SJCRH30 (cell line): Measurements from ENCODE around the gene KCNN3. TPM values are rescaled to one million over a fixed set of nuclear protein-coding genes. Genes with fewer than 3 reads are reported as not detected.

Experiments used
- DNase-seq, 2 experiments: peaks; one replicate each; pipeline ENCODE4 v3.0.0-alpha.2; 2015 to 2020
- H3K27ac ChIP-seq: fragments of 250-450 bp; sonication (Bioruptor Pico); 2 replicates; pipeline ENCODE4 v1.5.1; 2020; ENCODE audit warnings: mild to moderate bottlenecking, moderate library complexity
- H3K27me3 ChIP-seq: fragments of 250-450 bp; sonication (Bioruptor Pico); 2 replicates; pipeline ENCODE4 v1.5.1; 2020; ENCODE audit warnings: mild to moderate bottlenecking, moderate library complexity
- H3K36me3 ChIP-seq: fragments of 250-450 bp; sonication (Bioruptor Pico); 2 replicates; pipeline ENCODE4 v1.5.1; 2020; ENCODE audit warnings: mild to moderate bottlenecking, moderate library complexity
- H3K4me1 ChIP-seq: fragments of 250-450 bp; sonication (Bioruptor Pico); 2 replicates; pipeline ENCODE4 v1.5.1; 2020; ENCODE audit warnings: mild to moderate bottlenecking, moderate library complexity
- H3K4me3 ChIP-seq: fragments of 250-450 bp; sonication (Bioruptor Pico); 2 replicates; pipeline ENCODE4 v1.5.1; 2020; ENCODE audit warnings: mild to moderate bottlenecking, moderate library complexity
- H3K9me3 ChIP-seq: fragments of 250-450 bp; sonication (Bioruptor Pico); replicated peaks from 2 replicates; pipeline ENCODE4 v1.5.1; 2020; ENCODE audit warnings: mild to moderate bottlenecking, moderate library complexity
- total RNA-seq: library from RNA; depleted of rRNA; stranded (reverse); fragments of >200 nt; shearing (Covaris generic); gene quantifications from 2 replicates; pipeline ENCODE4 v1.2.3, GENCODE V29; 2014

Gene KCNN3
- total RNA-seq, 1 experiment from 2014 or later = 29.3 TPM

GRCh38 chr1:154845879-154846278 is 24.2 kb downstream of the KCNN3 start:
- Histone ChIP-seq H3K9me3 (no peaks in the 10 kb centered on the region), H3K4me1 (peaks cover 47% of the 10 kb centered on the region), H3K36me3 (peaks cover 3% of the 10 kb centered on the region; the same call in 1 of the 2 replicates), H3K27ac (no peak overlapping the region; the same call in 1 of the 2 replicates), H3K4me3 (no peak overlapping the region), H3K27me3 (no peaks in the 10 kb centered on the region)
- DNase-seq = no peak

- no peak overlapping the region; the same call in 1 of the 2 replicates for H3K27ac ChIP-seq
- no peaks in the 10 kb centered on the region for H3K9me3 ChIP-seq
- H3K36me3 ChIP-seq = no peaks in the 10 kb centered on the region; the same call in 1 of the 2 replicates
- no peak for DNase-seq
- H3K4me1 ChIP-seq = peaks cover 47% of the 10 kb centered on the region
- no peaks in the 10 kb centered on the region for H3K27me3 ChIP-seq
- H3K4me3 ChIP-seq = no peak overlapping the region
Observed at GRCh38 chr1:154845174-154845573, 24.9 kb downstream of the KCNN3 start.

DNA sequence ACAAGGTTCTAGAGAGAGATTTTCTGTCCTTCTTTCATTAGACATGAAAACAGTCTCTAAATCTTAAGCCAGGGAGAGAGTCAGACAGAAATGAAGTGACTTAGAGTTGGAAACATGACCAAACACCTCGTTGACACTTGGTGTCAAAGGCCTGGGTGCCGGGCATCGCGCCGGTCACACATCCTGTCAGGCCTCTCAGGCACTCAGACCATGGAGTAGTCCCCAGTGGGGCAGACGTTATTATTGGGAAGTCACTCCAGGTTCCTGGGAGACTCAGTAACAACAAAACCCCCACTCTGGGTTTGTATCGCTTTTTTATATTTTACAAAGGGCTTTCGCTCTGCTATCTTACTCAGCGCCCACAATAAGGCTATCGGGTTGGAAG is 25.8 kb downstream of the KCNN3 start:
- DNase-seq = no peak

GRCh38 chr1:154843636-154844296 is 26.3 kb downstream of the KCNN3 start:
- Histone ChIP-seq H3K36me3 (no peaks in the 10 kb centered on the region; the same call in 1 of the 2 replicates), H3K9me3 (no peaks in the 10 kb centered on the region), H3K27ac (no peak overlapping the region), H3K27me3 (no peaks in the 10 kb centered on the region), H3K4me3 (no peak overlapping the region), H3K4me1 (peaks cover 51% of the 10 kb centered on the region)
- no peak for DNase-seq

More for the DNA sequence above, 25.8 kb downstream of the KCNN3 start:
- no peaks in the 10 kb centered on the region; the same call in 1 of the 2 replicates for H3K36me3 ChIP-seq
- H3K4me1 ChIP-seq = peaks cover 48% of the 10 kb centered on the region
- H3K4me3 ChIP-seq = no peak overlapping the region
- no peak overlapping the region for H3K27ac ChIP-seq
- H3K9me3 ChIP-seq = no peaks in the 10 kb centered on the region
- H3K27me3 ChIP-seq = no peaks in the 10 kb centered on the region

DNA sequence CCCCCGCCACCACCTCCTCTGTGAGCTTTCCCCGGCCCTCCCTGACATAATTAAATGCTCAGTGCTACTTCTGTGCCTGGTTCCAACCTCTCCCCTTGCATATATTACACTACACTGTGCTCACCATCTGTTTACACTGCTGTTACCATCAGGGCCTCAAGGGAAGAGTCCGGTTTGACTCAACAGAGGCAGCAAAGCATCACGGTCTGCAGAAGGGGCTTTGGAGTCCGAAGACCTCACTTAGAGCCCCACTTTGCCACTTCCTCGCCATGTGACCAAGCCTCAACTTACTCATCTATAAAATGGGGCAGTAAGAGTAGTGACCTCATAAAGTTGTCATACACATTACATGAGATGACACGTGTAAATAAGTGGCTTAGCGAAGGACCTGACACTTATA is 27.4 kb downstream of the KCNN3 start:
- DNase-seq = no peak
- Histone ChIP-seq H3K4me1 (peaks cover 62% of the 10 kb centered on the region), H3K36me3 (no peaks in the 10 kb centered on the region), H3K9me3 (no peaks in the 10 kb centered on the region), H3K4me3 (no peak overlapping the region), H3K27ac (no peak overlapping the region), H3K27me3 (no peaks in the 10 kb centered on the region)

- H3K9me3 ChIP-seq = no peaks in the 10 kb centered on the region
- H3K4me1 ChIP-seq = peaks cover 71% of the 10 kb centered on the region
- H3K27ac ChIP-seq = peak overlapping the region; percentile 75
- H3K4me3 ChIP-seq = no peak overlapping the region
- H3K36me3 ChIP-seq = no peaks in the 10 kb centered on the region
- DNase-seq = no peak
- no peaks in the 10 kb centered on the region for H3K27me3 ChIP-seq
Observed at GRCh38 chr1:154841384-154841783, 28.7 kb downstream of the KCNN3 start.

DNA sequence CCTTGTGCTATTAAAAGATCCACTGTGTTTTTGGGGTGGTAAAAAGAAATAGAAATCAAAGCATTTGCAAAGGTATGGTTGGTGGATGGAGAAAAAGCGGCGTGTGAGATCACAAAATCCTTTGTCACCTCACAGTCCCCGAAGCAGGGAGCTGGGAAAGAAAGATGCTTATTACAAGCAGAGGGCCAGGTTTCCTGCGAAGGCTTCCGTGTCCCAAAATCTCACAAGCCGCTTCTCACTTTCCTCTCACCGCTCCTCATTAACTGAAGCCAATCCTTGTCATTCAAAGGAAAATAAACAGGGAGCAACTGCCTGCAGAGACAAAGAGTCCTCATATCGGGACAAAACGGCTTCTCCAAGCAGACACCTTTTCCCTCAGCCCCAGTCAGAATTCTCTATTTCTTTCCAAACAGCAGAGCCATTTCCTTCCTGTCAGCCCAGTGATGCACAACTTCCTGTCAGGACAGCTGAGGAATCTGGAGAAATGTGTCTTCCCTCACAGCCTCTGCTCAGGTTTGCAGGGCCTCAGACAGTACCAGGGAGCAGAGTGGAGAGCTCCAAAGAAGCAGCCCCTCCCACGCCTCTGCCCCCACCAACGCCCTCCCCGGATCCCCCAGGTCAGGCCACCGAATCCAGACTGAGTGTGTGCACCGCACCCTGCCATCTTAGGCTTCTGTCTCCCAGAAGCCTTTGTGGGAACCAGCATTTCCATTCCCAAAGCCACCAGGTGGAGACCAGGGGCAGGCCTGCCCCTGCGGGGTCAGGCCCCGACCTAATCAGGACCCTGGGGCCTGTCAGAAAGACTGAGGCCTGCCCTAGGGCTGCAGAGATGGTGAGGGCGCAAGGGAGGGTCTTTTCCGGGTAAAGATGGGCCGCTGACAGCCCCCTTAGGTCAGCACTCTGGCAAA is 29.6 kb downstream of the KCNN3 start:
- Histone ChIP-seq H3K9me3 (no peaks in the 10 kb centered on the region), H3K4me1 (peaks cover 64% of the 10 kb centered on the region), H3K4me3 (no peak overlapping the region), H3K36me3 (no peaks in the 10 kb centered on the region), H3K27me3 (no peaks in the 10 kb centered on the region), H3K27ac (peak overlapping the region; percentile 75)
- DNase-seq = peak; percentile 59 to 70

DNA sequence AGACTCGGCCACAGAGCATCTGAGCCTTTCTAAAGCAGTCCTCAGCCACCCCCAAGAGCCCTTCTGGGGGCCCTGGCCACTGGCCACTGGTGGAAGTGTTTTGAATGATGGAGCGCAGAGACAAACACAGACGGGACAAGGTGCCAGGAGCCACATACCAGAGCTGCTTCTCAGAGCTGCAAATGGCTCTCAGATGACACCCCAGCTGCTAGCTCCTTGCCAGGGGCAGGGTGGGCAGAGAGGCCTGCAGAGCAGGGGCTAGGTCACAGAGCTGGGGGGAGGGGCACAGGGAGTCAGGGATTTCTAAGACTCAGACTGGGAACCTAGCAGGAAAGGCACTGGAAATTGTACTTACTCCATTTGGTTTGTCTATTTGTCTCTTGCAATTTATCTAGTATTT is 30.4 kb downstream of the KCNN3 start:
- Histone ChIP-seq H3K4me3 (no peak overlapping the region), H3K4me1 (peaks cover 61% of the 10 kb centered on the region), H3K27me3 (no peaks in the 10 kb centered on the region), H3K9me3 (no peaks in the 10 kb centered on the region), H3K27ac (peak overlapping the region; percentile 75), H3K36me3 (no peaks in the 10 kb centered on the region)
- peak; percentile 71 to 79 for DNase-seq

DNA sequence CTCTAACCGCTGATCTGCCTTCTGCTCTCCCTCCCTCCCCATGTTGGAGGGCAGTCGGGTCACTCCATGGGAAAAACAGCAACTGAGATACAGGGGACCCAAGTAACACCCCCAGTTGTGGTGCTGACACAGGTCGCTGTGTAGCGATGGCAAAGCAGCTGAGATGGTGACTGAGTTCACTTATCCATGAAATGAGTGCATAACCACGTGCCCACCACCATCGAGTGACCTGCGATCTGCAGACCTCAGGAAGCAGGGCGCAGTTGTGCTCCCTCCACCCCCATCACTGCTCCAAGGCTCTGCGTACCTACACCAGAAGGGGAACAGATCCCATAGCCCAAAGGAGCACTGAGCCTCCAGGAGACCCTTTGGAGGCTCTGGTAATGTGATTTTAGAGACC is 31.1 kb downstream of the KCNN3 start:
- H3K27me3 ChIP-seq = no peaks in the 10 kb centered on the region
- no peak overlapping the region for H3K4me3 ChIP-seq
- H3K4me1 ChIP-seq = peaks cover 61% of the 10 kb centered on the region
- H3K27ac ChIP-seq = peak overlapping the region; percentile 75
- no peaks in the 10 kb centered on the region for H3K36me3 ChIP-seq
- DNase-seq = no peak
- H3K9me3 ChIP-seq = no peaks in the 10 kb centered on the region

DNA sequence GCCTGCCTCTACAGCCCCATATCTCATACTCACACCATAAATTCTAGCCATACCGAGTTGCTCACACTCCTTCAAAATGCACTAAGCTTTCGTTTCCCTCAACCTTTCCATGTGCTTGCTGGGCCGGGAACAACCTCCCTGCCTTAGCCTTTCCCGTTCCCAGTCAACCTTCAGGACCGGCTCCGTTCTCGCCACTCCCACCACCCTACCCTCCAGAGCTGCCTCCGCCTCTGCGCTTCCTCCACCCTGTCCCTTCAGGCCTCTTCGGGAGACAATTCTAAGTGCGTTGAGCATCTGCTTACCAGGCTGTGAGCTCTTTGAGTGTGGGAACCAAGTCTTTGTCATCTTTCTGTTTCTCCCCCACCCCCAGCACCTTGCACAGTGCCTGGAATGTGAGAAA is 31.6 kb downstream of the KCNN3 start:
- Histone ChIP-seq H3K36me3 (no peaks in the 10 kb centered on the region), H3K4me1 (peaks cover 61% of the 10 kb centered on the region), H3K27ac (peak overlapping the region; percentile 75), H3K27me3 (no peaks in the 10 kb centered on the region), H3K4me3 (no peak overlapping the region), H3K9me3 (no peaks in the 10 kb centered on the region)
- DNase-seq = no peak

DNA sequence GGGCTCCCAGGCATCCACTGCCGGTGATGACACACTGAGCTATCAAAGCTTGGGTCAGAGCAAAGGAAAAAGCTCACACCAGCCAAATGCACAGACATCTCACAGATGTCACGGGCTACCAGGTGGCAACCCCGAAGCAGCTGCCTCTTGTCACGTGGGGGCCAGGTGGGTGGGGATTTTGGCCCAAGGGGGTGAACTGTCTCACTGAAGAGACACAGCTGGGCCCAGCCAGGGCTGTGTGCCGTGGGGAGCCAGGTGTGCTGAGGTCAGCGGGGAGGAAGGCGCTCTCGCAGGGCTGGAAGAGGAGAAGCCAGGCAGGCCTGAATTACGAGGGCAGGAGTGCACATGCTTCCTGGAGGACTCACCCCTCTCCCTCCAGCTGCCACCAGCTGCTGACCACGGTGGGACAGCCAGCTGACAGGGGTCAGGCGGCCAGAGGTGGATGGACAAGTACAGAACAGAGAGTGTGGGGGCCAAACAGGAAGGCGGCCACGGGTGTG is 32.4 kb downstream of the KCNN3 start:
- H3K4me1 ChIP-seq = peaks cover 61% of the 10 kb centered on the region
- DNase-seq = peak; percentile 89 to 90
- H3K27ac ChIP-seq = peak overlapping the region; percentile 75
- no peak overlapping the region for H3K4me3 ChIP-seq
- no peaks in the 10 kb centered on the region for H3K36me3 ChIP-seq
- H3K27me3 ChIP-seq = no peaks in the 10 kb centered on the region
- no peaks in the 10 kb centered on the region for H3K9me3 ChIP-seq

- Histone ChIP-seq H3K36me3 (0 out of 2 replicates have a peak, but pooled peaks cover 2% of the 10 kb centered on the region), H3K9me3 (no peaks in the 10 kb centered on the region), H3K27me3 (no peaks in the 10 kb centered on the region), H3K27ac (peak overlapping the region; percentile 75), H3K4me1 (peaks cover 59% of the 10 kb centered on the region), H3K4me3 (no peak overlapping the region)
- peak; percentile 86 to 88 for DNase-seq
Observed at GRCh38 chr1:154837034-154837671, 32.9 kb downstream of the KCNN3 start.

GRCh38 chr1:154835531-154836324 is 34.4 kb downstream of the KCNN3 start:
- Histone ChIP-seq H3K27me3 (no peaks in the 10 kb centered on the region), H3K4me3 (no peak overlapping the region), H3K4me1 (peaks cover 45% of the 10 kb centered on the region), H3K9me3 (no peaks in the 10 kb centered on the region), H3K27ac (no peak overlapping the region), H3K36me3 (0 out of 2 replicates have a peak, but pooled peaks cover 2% of the 10 kb centered on the region)
- no peak for DNase-seq

DNA sequence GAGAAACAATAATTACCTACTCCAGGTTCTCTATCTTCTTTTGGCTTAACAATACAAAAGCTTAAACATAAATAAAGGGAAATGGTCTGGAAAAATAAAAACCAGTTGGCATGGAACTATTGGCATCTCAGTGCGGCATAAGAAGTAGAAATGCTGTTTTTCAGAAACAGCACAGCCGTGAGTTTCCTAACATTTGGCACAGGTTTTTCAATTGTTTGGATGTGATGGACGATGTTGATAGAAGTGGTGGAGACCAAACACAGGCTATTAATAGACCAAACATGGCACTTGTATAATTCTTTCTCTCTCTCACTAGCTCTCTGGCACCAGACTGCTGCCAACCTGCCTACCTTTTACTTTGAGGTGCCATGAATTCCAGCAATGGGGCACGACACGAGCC is 36.2 kb downstream of the KCNN3 start:
- DNase-seq = no peak
- Histone ChIP-seq H3K4me1 (peaks cover 26% of the 10 kb centered on the region), H3K9me3 (no peaks in the 10 kb centered on the region), H3K4me3 (no peak overlapping the region), H3K36me3 (0 out of 2 replicates have a peak, but pooled peaks cover 2% of the 10 kb centered on the region), H3K27ac (no peak overlapping the region), H3K27me3 (no peaks in the 10 kb centered on the region)
